ENCODE results near the gene BTD. TPM values are rescaled to one million over a fixed set of nuclear protein-coding genes. Genes with fewer than 3 reads are reported as not detected.

BTD gene
- total RNA-seq, 1 donor from 2014 or later, result 19.0 TPM

DNA sequence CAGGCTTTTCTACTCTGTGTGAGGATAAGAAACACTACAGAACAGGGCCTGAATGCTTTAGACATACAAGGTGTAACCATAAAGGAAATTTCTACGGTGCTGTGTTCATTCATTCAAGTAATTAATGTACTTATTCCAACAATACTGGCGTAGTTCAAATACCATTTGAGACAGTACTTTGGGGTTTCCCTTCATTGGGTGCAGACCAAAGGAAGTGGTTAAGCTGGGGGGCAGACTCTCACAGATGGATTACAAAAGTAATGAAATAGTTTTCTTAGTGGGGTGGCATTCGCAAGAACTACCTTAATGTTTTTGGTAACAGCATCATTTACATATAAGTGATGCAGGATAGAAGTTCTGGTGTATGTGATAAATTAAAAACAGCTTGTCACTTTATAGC, 65.9 kb downstream of the BTD start:
- DNase-seq, result no peak

DNA sequence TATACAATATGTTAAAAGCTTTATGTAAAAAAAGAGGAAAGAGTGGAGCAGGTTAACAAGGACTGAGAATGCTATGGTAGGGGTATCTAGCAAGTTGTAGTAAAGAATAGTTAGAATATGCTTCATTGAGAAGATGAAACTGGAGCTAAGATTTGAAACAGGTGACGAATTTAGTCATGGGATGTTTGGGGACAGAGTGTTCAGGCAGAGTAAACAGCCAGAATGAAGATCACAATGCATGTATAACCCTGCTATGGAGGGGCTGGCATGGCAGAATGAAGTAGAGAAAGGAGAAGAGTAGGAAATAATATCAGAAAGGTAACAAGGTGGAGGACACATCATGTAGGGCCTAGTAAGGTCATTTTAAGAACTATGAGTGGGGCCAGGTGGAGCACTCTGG, 72.0 kb downstream of the BTD start:
- DNase-seq, result no peak

DNA sequence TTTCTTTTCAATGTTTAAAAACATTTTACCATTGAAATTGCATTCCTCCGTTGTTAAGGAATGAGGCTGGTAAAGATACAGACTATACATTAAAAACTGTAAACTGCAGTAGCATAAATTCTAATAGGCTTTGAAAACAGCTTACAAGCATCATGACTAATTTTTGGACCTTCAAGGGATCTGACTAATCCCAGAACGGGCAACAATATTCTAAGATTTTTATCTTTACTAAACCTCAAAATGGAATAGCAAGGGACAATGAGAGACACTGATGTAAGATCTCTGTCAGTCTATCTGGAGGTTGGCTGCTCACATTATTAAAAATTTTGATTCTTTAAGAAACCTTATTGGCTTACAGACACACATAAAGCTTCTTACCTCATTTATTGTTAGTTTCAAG, 74.7 kb downstream of the BTD start:
- DNase-seq, result no peak

- no peak for DNase-seq
Observed at GRCh38 chr3:15679306-15679705, 77.8 kb downstream of the BTD start.

- no peak for DNase-seq
Observed at GRCh38 chr3:15681668-15682067, 80.1 kb downstream of the BTD start.

DNA sequence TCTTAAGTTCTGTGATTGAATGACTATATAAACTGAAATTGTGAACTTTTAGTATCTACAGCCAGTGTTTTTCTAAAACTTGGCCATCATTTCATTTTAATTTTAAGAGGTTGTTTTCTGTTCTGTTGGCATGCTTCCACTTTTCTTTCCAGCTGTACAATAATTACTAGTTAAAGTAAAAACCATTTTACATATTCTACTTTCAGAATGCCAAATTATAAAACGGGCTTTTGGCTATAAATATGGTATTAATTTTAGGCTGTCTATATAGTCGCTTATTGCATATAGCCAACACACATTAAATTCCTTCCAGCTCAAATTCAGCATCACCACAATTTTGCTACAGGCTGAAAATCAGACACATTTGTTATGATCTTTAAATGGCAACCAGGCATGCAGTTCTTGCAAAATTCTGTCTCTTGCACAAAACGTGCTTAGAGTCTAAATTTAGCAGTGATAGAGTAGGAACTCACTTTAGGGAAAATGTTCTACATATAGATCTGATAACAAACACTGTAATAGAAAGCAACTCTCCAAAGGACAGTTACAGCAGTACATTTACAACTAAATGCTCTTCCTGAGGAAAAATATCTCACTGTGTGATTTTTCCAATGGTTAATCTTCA, 81.1 kb downstream of the BTD start:
- DNase-seq, result peak; percentile 50

GRCh38 chr3:15683253-15683652, 81.7 kb downstream of the BTD start:
- no peak for DNase-seq

DNA sequence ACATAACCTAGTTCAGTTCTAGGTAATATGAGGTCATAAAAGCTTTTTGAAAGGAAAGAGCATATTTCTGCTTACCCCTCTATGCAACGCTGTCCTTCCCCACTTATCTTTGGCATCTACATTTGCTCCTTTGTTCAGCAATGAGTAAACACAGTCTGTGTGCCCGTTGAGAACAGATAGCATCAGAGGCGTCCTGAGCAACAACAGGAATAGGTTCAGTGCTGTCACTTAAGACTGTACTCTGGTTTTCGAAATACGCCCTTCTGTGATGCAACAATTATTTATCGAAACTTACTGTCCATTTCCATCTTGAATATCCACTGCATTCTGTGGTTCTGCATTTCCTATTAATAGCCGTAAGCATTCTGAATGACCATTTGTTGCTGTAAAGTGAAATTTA, 84.4 kb downstream of the BTD start:
- no peak for DNase-seq

DNA sequence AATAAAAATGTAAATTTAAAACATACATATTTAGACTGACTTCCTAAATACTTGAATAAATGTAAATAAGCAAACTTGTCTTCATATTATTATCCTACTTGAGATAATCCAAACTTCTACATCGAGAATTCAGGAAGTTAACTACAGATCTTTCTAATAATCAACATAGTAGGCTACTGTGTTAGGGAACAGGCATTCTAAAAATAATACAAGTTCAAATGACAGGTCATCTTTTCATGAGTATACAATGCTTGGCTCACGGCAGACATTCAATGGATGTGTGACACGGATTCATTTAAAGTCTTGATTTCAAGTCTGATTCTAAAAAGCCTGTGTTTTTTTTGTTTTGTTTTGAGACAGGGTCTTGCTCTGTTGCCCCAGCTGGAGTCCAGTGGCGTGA, 88.7 kb downstream of the BTD start:
- DNase-seq, result no peak

- DNase-seq, result no peak
Observed at GRCh38 chr3:15690748-15691147, 89.2 kb downstream of the BTD start.

DNA sequence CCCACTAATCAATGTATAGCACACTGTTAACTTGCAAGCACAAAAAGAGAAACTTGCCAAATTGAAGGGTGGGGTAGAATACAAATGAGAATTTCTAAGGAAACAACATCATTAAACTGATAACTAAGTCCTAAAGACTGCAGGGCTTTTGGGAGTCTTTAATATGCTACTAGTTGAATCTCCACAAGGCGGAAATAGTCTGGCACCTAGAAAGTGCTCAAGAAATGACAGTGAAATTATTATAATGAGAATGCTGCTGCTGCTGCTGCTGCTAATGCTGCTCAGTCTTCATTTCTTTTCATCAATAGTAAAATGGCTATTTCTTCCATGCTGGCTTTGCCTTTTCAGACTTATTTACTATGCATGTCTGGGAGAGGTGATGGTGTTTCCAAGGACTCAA, 91.8 kb downstream of the BTD start:
- DNase-seq, result no peak

DNA sequence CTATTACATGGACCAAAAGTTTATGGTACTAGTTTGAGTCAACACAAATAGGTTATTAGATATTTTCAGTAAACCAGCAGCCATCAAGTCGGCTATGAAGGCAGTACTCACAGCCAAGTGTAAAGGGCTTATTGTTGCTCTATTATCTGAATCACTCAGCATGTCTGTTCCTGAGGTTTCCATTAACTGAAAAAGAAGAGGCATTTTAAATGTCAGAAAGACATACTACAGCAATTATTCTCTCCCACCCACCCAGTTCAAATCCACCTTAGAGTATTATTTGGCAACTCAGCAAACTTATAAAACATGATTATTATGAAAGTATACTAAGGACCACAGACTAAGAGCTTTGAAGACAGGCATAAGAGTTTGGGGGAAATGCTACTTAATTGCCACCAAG, 93.1 kb downstream of the BTD start:
- no peak for DNase-seq

Small RNA genes lying within 50 kb of the gene (small RNA-seq; reads per million reads assigned to genes)
- gene MIR3134 (ENCODE audit: low replicate concordance), result not detected

Other genes with a start within 250 kb of the BTD start
- 24.9 TPM for gene METTL6, start 174.2 kb upstream of the BTD start, total RNA-seq
- gene EAF1, start 174.1 kb upstream of the BTD start, total RNA-seq, result 14.8 TPM
- gene COLQ, start 80.0 kb upstream of the BTD start, total RNA-seq, result 3.7 TPM
- 19.5 TPM for gene HACL1, start 176 bp upstream of the BTD start, total RNA-seq
- gene ANKRD28, start 196.2 kb downstream of the BTD start, total RNA-seq, result 62.4 TPM